Tibial nerve (tissue), 3 donors: ENCODE data around the gene CKAP4.

ENCODE experiments used
- POLR2A ChIP-seq, 2 donors: fragments of 450-650 bp; IDR thresholded peaks; one replicate each; pipeline ENCODE4 v1.6.1; 2017; ENCODE audit warnings: antibody characterized with exemption in 2 of 2, mild to moderate bottlenecking in 2 of 2, moderate library complexity in 2 of 2
- TF ChIP-seq, protein P1 (sequence below), 5 experiments: fragments of 200-600 bp in 3 of 5; fragments of 450-650 bp in 2 of 5; sonication (generic) in 3 of 5; IDR thresholded peaks; one replicate each; pipeline ENCODE4 v1.5.1; 2016 to 2019; ENCODE audit warnings: antibody characterized with exemption in 5 of 5, mild to moderate bottlenecking in 3 of 5, moderate library complexity in 2 of 5

GRCh38 chr12:106285982-106286381, 38.2 kb upstream of the CKAP4 start:
- TF ChIP-seq POLR2A (IDR thresholded peaks at IDR 0.05), result no peak
- TF ChIP-seq, protein P1, sequence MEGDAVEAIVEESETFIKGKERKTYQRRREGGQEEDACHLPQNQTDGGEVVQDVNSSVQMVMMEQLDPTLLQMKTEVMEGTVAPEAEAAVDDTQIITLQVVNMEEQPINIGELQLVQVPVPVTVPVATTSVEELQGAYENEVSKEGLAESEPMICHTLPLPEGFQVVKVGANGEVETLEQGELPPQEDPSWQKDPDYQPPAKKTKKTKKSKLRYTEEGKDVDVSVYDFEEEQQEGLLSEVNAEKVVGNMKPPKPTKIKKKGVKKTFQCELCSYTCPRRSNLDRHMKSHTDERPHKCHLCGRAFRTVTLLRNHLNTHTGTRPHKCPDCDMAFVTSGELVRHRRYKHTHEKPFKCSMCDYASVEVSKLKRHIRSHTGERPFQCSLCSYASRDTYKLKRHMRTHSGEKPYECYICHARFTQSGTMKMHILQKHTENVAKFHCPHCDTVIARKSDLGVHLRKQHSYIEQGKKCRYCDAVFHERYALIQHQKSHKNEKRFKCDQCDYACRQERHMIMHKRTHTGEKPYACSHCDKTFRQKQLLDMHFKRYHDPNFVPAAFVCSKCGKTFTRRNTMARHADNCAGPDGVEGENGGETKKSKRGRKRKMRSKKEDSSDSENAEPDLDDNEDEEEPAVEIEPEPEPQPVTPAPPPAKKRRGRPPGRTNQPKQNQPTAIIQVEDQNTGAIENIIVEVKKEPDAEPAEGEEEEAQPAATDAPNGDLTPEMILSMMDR (IDR thresholded peaks at IDR 0.05), result no peak
